ENCODE data around the gene HNRNPUL1. TPM values are rescaled to one million over a fixed set of nuclear protein-coding genes. Genes with fewer than 3 reads are reported as not detected.
A peak's percentile ranks its signal among the peaks of the same experiment; 100 is the strongest.

The HNRNPUL1 gene
- total and polyA plus RNA-seq, 9 of the 15 experiments (the other 6 are each of a cell fraction or from before 2014, with no cell fraction given): 7.3 to 211 (median 85.0) TPM

GRCh38 chr19:41225238-41226052 lies 38.7 kb upstream of the HNRNPUL1 start (continued):
- TF ChIP-seq ZMIZ1 (IDR thresholded peaks at IDR 0.05; ENCODE audit: low read depth in 2 of 2, low read length in 2 of 2): 0 out of 4 replicates have a peak, but pooled peaks of 1 of the 2 experiments have one; percentile 15
- peak; percentile 59 for TF ChIP-seq CBFA2T2 (conservative IDR thresholded peaks at IDR 0.05)
- no peak for TF ChIP-seq CCAR2 (IDR thresholded peaks at IDR 0.05; ENCODE audit: low read depth, low read length)
- TF ChIP-seq PHF8 (IDR thresholded peaks at IDR 0.05; ENCODE audit: borderline replicate concordance, low read length): no peak
- peak; percentile 86 for TF ChIP-seq CREM (IDR thresholded peaks at IDR 0.05; ENCODE audit: low read depth)
- TF ChIP-seq ZNF318 (IDR thresholded peaks at IDR 0.05; ENCODE audit: borderline replicate concordance in 1 of 2, low read depth in 1 of 2): peak in 1 of 2 experiments; percentile 74; a peak in 2 of 4 replicates
- TF ChIP-seq MLLT1 (IDR thresholded peaks at IDR 0.05): peak; percentile 7 to 27; a peak in 1 of 4 replicates
- no peak; the same call in 1 of the 2 replicates for TF ChIP-seq ATF7 (IDR thresholded peaks at IDR 0.05)
- TF ChIP-seq UBTF (IDR thresholded peaks at IDR 0.05; ENCODE audit: borderline replicate concordance in 1 of 2, low read depth in 2 of 2, low read length in 2 of 2): 0 out of 4 replicates have a peak, but pooled peaks of 1 of the 2 experiments have one; percentile 14

Measured in K562 (cell line).